Measurements from ENCODE around the gene TBX19.

- TF ChIP-seq, protein P1, sequence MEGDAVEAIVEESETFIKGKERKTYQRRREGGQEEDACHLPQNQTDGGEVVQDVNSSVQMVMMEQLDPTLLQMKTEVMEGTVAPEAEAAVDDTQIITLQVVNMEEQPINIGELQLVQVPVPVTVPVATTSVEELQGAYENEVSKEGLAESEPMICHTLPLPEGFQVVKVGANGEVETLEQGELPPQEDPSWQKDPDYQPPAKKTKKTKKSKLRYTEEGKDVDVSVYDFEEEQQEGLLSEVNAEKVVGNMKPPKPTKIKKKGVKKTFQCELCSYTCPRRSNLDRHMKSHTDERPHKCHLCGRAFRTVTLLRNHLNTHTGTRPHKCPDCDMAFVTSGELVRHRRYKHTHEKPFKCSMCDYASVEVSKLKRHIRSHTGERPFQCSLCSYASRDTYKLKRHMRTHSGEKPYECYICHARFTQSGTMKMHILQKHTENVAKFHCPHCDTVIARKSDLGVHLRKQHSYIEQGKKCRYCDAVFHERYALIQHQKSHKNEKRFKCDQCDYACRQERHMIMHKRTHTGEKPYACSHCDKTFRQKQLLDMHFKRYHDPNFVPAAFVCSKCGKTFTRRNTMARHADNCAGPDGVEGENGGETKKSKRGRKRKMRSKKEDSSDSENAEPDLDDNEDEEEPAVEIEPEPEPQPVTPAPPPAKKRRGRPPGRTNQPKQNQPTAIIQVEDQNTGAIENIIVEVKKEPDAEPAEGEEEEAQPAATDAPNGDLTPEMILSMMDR (IDR thresholded peaks at IDR 0.05): no peak
- TF ChIP-seq POLR2A (IDR thresholded peaks at IDR 0.05): no peak
Observed at GRCh38 chr1:168362991-168363390, 82.3 kb downstream of the TBX19 start.

Data from adrenal gland (tissue), 5 donors.